Cardiac fibroblast (primary cell): ENCODE measurements around the gene SHISAL1.
A peak's percentile ranks its signal among the peaks of the same experiment; 100 is the strongest.

ENCODE experiments used
- DNase-seq, 2 donors: peaks; one replicate each; pipeline versions ENCODE4 v3.0.0 to v3.0.0-alpha.2; 2010; ENCODE audit warnings: low read depth in 2 of 2
- H3K4me3 ChIP-seq, 2 donors: replicated peaks in 1 of 2; 1 replicate in 1 of 2; 2 replicates in 1 of 2; pipeline ENCODE4 v1.5.1; 2011; ENCODE audit warnings: low read depth in 2 of 2, low read length in 2 of 2, mild to moderate bottlenecking in 2 of 2, moderate library complexity in 1 of 2
- TF ChIP-seq, protein P1 (sequence below): IDR thresholded peaks from one replicate; pipeline ENCODE4 v1.5.1; 2011; ENCODE audit warnings: low read depth, mild to moderate bottlenecking, low read length, inconsistent platforms

SHISAL1 gene

DNA sequence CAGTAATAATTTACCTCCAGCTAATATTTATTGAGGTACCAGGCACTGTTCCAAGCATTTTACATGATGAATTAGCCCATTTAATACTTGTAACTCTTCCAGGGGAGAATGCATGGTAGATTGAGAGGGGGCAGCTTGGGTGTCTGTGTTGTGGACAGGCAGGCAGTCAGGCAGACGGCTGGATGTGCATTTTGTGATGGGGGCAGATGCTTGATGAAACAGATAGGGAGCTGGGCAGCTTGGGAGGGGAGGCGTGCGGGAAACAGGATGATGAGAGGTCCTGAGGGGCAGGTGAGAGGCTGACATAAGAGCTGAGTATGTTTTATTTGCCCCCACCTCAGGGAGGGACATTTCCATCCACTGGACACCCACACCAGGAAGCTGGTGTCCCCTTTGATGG is 33.1 kb upstream of the SHISAL1 start:
- TF ChIP-seq, protein P1, sequence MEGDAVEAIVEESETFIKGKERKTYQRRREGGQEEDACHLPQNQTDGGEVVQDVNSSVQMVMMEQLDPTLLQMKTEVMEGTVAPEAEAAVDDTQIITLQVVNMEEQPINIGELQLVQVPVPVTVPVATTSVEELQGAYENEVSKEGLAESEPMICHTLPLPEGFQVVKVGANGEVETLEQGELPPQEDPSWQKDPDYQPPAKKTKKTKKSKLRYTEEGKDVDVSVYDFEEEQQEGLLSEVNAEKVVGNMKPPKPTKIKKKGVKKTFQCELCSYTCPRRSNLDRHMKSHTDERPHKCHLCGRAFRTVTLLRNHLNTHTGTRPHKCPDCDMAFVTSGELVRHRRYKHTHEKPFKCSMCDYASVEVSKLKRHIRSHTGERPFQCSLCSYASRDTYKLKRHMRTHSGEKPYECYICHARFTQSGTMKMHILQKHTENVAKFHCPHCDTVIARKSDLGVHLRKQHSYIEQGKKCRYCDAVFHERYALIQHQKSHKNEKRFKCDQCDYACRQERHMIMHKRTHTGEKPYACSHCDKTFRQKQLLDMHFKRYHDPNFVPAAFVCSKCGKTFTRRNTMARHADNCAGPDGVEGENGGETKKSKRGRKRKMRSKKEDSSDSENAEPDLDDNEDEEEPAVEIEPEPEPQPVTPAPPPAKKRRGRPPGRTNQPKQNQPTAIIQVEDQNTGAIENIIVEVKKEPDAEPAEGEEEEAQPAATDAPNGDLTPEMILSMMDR: no peak
- H3K4me3 ChIP-seq: no peak overlapping the region
- no peak for DNase-seq

DNA sequence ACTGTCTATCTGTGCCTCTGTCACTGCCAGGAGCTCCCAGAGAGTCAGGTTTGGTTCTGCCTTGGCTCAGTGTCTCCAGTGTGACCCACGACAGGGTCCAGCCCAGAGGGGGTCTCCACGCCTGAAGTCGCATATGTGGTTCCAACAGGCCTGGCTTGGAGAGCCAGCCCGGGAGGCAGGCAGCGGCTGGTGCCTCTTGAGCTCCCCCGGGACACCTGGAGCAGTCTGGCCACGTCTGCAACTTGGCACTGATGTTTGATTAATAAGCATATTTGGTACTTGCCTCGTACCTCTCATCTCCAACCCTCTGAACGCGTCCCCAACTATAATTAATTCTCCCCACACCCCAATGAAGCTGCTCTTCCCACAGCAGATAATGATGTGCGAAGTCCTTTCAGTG is 31.7 kb upstream of the SHISAL1 start:
- TF ChIP-seq, protein P1: no peak
- no peak overlapping the region for H3K4me3 ChIP-seq
- no peak for DNase-seq

DNA sequence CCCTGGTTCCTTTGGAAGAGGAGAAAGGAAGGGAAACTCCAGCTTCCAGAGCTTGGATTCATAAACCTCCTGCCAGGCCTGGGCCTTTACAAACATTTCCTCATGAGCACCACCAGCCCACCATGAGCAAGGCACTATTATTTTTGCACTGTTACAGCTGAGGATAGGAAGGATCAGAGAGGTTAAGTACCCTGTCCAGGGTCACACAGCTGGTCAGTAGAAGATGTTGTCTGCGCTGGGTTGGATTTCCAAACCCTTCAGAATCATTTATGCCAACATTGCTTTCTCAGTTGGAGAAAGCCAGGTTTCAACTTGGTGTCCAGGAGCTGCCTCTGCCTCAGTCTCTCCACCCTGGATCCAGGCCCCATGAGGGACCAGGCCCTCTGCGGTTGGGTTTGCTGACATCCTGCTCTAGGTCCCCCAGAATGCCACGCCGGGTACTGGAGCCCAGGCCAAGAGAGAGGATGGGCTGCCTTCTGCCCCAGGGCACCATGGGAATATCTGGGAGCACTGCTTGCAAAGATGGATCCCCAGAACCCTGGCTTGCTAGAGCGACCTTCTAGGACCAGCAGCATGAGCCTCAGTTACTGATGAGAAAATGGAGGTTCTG is 29.7 kb upstream of the SHISAL1 start:
- TF ChIP-seq, protein P1: no peak
- no peak for DNase-seq

DNA sequence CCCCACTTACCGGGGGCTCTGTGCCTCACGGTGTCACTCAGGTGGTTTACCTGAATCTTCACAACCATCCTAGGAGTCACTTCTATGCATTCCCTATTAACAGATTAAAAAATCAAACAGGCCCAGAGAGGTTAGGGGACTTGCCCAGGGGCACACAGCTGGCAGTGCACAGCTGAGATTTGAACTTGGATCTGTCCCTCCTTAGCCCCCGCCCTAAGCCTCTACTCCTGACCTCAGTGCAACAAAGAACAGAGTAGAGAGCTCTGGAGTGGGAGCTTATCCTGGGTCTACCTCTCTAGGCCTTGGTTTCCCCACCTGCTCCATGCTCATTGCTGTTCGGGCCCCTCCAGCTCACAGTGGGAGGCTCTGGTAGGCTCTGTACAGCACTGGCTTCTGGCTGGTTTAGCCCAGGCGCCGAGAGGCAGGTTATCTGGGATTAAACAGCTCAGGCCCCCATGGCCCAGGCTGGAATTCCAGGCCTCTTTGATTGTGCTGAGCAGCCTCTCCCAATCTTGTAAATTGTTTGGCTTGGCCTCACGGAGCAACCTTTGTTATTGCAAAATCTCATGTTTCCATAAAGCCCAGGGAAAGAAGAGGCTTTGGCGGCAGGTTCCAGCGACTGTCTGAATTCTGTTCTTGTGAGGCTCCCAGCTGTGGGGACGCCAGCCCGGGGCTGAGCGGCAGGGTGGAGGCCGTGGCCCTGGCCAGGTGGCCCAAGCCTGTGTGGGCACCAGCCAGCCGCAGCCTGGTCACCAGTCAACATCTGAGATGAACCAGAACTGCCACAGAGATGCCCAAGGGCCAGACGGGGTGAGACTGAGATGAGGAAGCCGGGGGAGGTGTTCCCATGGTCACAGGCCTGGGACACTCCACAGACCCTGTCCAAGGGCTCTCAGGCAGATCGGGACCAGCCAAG is 28.9 kb upstream of the SHISAL1 start:
- H3K4me3 ChIP-seq: no peak overlapping the region
- DNase-seq: peak in 1 of 2 donors; percentile 71
- TF ChIP-seq, protein P1: no peak

More for the DNA sequence above, 29.7 kb upstream of the SHISAL1 start:
- no peak overlapping the region for H3K4me3 ChIP-seq

DNA sequence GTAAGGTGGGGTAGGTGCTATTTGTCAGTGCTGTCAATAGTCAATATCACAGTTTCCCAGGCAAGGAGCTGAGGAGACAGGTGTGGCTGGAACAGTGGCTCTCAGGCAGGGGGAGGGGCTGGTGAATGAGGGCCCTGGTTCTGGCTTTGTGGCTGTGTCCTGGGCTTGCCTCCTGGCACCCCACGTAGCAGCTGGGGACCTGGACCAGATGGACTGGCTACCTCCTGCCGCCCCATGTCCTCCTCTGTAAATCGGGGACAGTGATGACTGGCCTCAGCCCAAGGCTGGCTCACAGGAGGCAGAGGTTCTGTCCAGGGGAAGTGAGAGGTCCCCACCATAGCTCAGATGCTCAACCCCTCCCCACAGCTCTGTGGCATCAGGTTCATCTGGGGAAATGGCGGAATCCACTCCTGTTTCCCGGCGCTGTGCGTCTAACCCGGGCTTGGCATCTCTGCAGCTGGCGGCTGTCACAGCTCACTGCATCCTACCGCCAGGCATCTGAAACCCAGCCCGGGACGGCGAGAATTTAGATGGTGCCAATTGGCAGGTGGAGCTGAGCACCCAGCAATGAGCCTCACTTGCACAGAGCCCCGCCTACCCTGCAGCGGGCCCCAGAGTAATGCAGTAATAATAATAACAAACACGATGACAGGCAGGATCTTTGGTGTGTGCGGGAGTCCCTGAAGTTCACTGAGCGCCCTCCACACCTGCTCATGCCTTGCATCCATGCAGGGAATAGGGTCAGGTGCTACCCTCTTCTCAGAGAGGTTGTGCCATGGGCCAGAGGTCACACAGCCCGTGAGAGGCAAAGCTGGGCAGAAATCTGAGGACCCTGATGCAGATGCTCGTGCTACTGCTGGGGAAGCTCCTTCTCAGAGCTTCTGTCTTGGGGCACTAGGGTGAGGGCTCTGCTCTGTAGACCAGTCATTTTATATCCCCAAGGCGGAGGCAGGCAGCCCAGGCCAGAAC is 27.8 kb upstream of the SHISAL1 start:
- DNase-seq: no peak
- TF ChIP-seq, protein P1: no peak
- no peak overlapping the region for H3K4me3 ChIP-seq

DNA sequence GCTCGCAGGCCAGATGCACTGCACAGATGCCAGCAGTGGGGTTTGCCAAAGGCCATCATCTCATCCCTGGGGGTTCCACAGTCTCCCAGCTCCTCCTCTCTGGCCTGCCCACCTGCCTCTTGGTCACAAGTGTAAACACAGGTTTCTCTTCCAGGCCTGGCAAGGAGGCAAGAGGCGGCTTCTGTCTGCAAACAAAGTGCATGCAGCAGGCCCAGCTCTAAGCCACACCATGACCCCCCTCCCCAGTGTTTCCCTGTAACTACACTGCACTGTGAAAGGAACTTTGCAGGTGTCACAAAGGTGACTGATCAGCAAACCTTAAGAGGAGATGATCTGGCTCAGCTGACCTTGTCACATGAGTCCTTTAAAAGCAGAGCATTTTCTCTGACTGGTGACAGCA is 26.2 kb upstream of the SHISAL1 start:
- DNase-seq: no peak
- TF ChIP-seq, protein P1: no peak
- no peak overlapping the region for H3K4me3 ChIP-seq
